SK-N-SH (cell line): Measurements from ENCODE around the gene RAI14. TPM values are rescaled to one million over a fixed set of nuclear protein-coding genes. Genes with fewer than 3 reads are reported as not detected.

Experiments
- CTCF ChIA-PET: fragments of 300-600, 350-600 bp; formaldehyde crosslinking; extraction: SDS; loops from one replicate; lab custom pipeline; 2021; lab: Yijun Ruan, JAX
- POLR2A ChIA-PET: fragments of 350-600 bp; sonication (Branson Sonifier 250); formaldehyde crosslinking; extraction: SDS; loops from one replicate; lab custom pipeline; 2020; ENCODE audit warnings: antibody characterized with exemption, inconsistent platforms; lab: Yijun Ruan, JAX
- DNase-seq: peaks from one replicate; pipeline ENCODE4 v3.0.0; 2012
- H2AFZ ChIP-seq: fragments of 200-600 bp; sonication (generic); 2 replicates; pipeline ENCODE4 v1.8.1; 2016; ENCODE audit warnings: antibody characterized with exemption, mild to moderate bottlenecking, low read depth
- H3F3A ChIP-seq: fragments of 200-600 bp; sonication (generic); replicated peaks from 2 replicates; pipeline ENCODE3; 2016; ENCODE audit warnings: antibody characterized with exemption, mild to moderate bottlenecking; ENCODE audit not compliant: insufficient read depth
- H3K27ac ChIP-seq, 2 experiments: fragments of 200-500 bp in 1 of 2; fragments of 200-600 bp in 1 of 2; sonication (Bioruptor generic) in 1 of 2; sonication (generic), shearing (Covaris generic) in 1 of 2; 2 replicates each; pipeline versions ENCODE4 v1.5.1 to v1.6.1; 2014 to 2016; ENCODE audit warnings: low read depth in 2 of 2, inconsistent platforms in 1 of 2, low read length in 1 of 2, mild to moderate bottlenecking in 1 of 2, mixed read lengths in 1 of 2
- H3K27me3 ChIP-seq: fragments of 200-600 bp; sonication (generic), shearing (Covaris generic); 2 replicates; pipeline ENCODE4 v1.6.1; 2016; ENCODE audit warnings: mixed run types; ENCODE audit not compliant: insufficient read depth
- H3K36me3 ChIP-seq, 2 experiments: fragments of 200-500 bp in 1 of 2; fragments of 200-600 bp in 1 of 2; sonication (Bioruptor generic) in 1 of 2; sonication (generic) in 1 of 2; replicated peaks in 1 of 2; 2 replicates each; pipeline versions ENCODE3 to v1.5.1; 2014 to 2016; ENCODE audit warnings: low read length in 1 of 2, mild to moderate bottlenecking in 1 of 2; ENCODE audit not compliant: insufficient read depth in 2 of 2, control insufficient read depth in 1 of 2
- H3K4me1 ChIP-seq, 2 experiments: fragments of 200-500 bp in 1 of 2; fragments of 200-600 bp in 1 of 2; sonication (Bioruptor generic) in 1 of 2; sonication (generic), shearing (Covaris generic) in 1 of 2; 2 replicates each; pipeline versions ENCODE4 v1.5.1 to v1.6.1; 2014 to 2016; ENCODE audit warnings: low read depth in 1 of 2, low read length in 1 of 2, mixed run types in 1 of 2; ENCODE audit not compliant: insufficient read depth in 2 of 2, control insufficient read depth in 1 of 2
- H3K4me2 ChIP-seq: fragments of 200-600 bp; sonication (generic), shearing (Covaris generic); 2 replicates; pipeline ENCODE4 v1.6.1; 2017; ENCODE audit warnings: mixed run types
- H3K4me3 ChIP-seq, 2 experiments: fragments of 200-500 bp in 1 of 2; fragments of 200-600 bp in 1 of 2; sonication (Bioruptor generic) in 1 of 2; sonication (generic), shearing (Covaris generic) in 1 of 2; 2 replicates each; pipeline versions ENCODE4 v1.5.1 to v1.8.1; 2014 to 2016; ENCODE audit warnings: low read depth in 2 of 2, inconsistent platforms in 1 of 2, low read length in 1 of 2, mild to moderate bottlenecking in 1 of 2, mixed read lengths in 1 of 2, moderate library complexity in 1 of 2
- H3K79me2 ChIP-seq: fragments of 200-600 bp; sonication (generic); 2 replicates; pipeline ENCODE4 v1.8.1; 2017; ENCODE audit warnings: mild to moderate bottlenecking; ENCODE audit not compliant: insufficient read depth
- H3K9ac ChIP-seq: fragments of 200-600 bp; sonication (generic); 2 replicates; pipeline ENCODE4 v1.6.1; 2017; ENCODE audit warnings: mixed run types
- H3K9me2 ChIP-seq: fragments of 200-600 bp; sonication (generic); 2 replicates; pipeline ENCODE4 v1.6.1; 2017; ENCODE audit warnings: mixed run types
- H3K9me3 ChIP-seq: fragments of 200-600 bp; sonication (generic); 2 replicates; pipeline ENCODE4 v1.6.1; 2017; ENCODE audit warnings: mixed run types, mild to moderate bottlenecking, moderate library complexity
- H4K20me1 ChIP-seq: fragments of 200-600 bp; sonication (generic); 2 replicates; pipeline ENCODE4 v1.6.1; 2017; ENCODE audit warnings: mild to moderate bottlenecking, mixed run types; ENCODE audit not compliant: insufficient read depth
- CHD2 ChIP-seq: fragments of 150-350 bp; IDR thresholded peaks from 2 replicates; pipeline ENCODE4 v1.6.1; 2018; ENCODE audit warnings: low read length; ENCODE audit not compliant: partially characterized antibody
- ELF1 ChIP-seq: IDR thresholded peaks from 2 replicates; pipeline ENCODE4 v1.4.0; 2012
- EP300 ChIP-seq, 2 experiments: IDR thresholded peaks; 2 replicates each; pipeline versions ENCODE4 v1.4.0 to v1.6.1; 2012; ENCODE audit warnings: borderline replicate concordance in 1 of 2, low read depth in 1 of 2, low read length in 1 of 2
- FOXJ3 ChIP-seq: sonication (generic); formaldehyde crosslinking; IDR thresholded peaks from 2 replicates; pipeline ENCODE4 v1.5.1; 2020; ENCODE audit warnings: mild to moderate bottlenecking, missing genetic modification reagents
- FOXM1 ChIP-seq: IDR thresholded peaks from 2 replicates; pipeline ENCODE4 v1.4.0; 2012; ENCODE audit warnings: low read depth, mild to moderate bottlenecking
- GABPA ChIP-seq: IDR thresholded peaks from 2 replicates; pipeline ENCODE4 v1.4.0; 2012; ENCODE audit warnings: low read depth, mild to moderate bottlenecking
- GATA2 ChIP-seq: sonication (generic); formaldehyde crosslinking; IDR thresholded peaks from 2 replicates; pipeline ENCODE4 v1.5.0; 2020; ENCODE audit warnings: mild to moderate bottlenecking, missing genetic modification reagents
- MEF2A ChIP-seq: IDR thresholded peaks from 2 replicates; pipeline ENCODE4 v1.4.0; 2012; ENCODE audit warnings: low read depth, borderline replicate concordance
- RCOR1 ChIP-seq: fragments of 150-350 bp; IDR thresholded peaks from 2 replicates; pipeline ENCODE4 v1.6.1; 2017; ENCODE audit warnings: antibody characterized with exemption, low read length
- RFX5 ChIP-seq: IDR thresholded peaks from 2 replicates; pipeline ENCODE4 v1.6.1; 2012; ENCODE audit warnings: mild to moderate bottlenecking, improper control_type of control experiment, low read length
- SIN3A ChIP-seq: IDR thresholded peaks from 2 replicates; pipeline ENCODE4 v1.6.1; 2012; ENCODE audit warnings: low read depth, mild to moderate bottlenecking, low read length, moderate library complexity, borderline replicate concordance
- TAF1 ChIP-seq: IDR thresholded peaks from 2 replicates; pipeline ENCODE4 v1.6.1; 2012; ENCODE audit warnings: low read depth, mild to moderate bottlenecking, low read length, moderate library complexity, borderline replicate concordance
- TCF12 ChIP-seq: IDR thresholded peaks from 2 replicates; pipeline ENCODE4 v1.4.0; 2012
- WGBS: methylation state at CpG from one replicate; pipeline ENCODE4 v1.1.6; 2017; ENCODE audit warnings: low lambda C conversion rate; 5-methylcytosine and 5-hydroxymethylcytosine counted together
- polyA plus RNA-seq, 3 experiments: library from polyadenylated mRNA; depleted of rRNA; stranded (reverse); fragments of >200 nt; gene quantifications; 2 replicates each; pipeline ENCODE4 v1.2.3, GENCODE V29; 2012
- TF ChIP-seq, protein P1 (sequence below): IDR thresholded peaks from 2 replicates; pipeline ENCODE4 v1.4.0; 2012; ENCODE audit warnings: low read depth, borderline replicate concordance
- TF ChIP-seq, protein P2 (sequence below): IDR thresholded peaks from 2 replicates; pipeline ENCODE4 v1.4.0; 2012; ENCODE audit warnings: low read depth
- TF ChIP-seq, protein P3 (sequence below): IDR thresholded peaks from 2 replicates; pipeline ENCODE4; 2012
- TF ChIP-seq, protein P4 (sequence below): IDR thresholded peaks from 2 replicates; pipeline ENCODE4 v1.6.1; 2012; ENCODE audit warnings: mild to moderate bottlenecking, low read depth, low read length, moderate library complexity
- TF ChIP-seq, protein P5 (sequence below): fragments of 150-350 bp; IDR thresholded peaks from 2 replicates; pipeline ENCODE4 v1.6.1; 2016; ENCODE audit warnings: mild to moderate bottlenecking, low read depth, low read length

Gene RAI14
- polyA plus RNA-seq, 1 of the 3 experiments (the other 2 are of a cell fraction): 53.2 TPM

DNA sequence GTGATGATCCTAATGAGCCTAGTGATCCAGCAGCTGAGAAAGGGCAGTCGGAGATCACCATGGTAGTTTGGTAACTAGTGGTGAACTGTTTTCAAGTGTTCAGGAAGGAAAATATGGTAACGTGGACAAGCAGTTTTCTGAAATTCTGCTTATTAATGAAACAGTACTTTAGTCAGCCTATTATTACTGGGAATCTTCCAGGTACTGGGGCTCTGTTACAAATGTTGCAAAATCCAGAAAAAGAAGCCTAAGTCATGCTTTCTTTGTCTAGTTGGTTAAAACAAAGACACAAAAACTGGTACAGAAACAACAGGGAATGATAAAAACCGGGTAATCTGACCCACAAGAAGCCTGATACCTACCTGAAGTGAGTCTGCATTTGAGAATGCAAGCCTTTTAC is 201.0 kb downstream of the RAI14 start:
- H3K4me2 ChIP-seq: no peak overlapping the region
- H3K4me1 ChIP-seq: peaks cover 0 to 4% of the 10 kb centered on the region in 2 experiments; a peak in 1 of 4 replicates
- ChIA-PET CTCF (no interaction called here), POLR2A (no interaction called here)
- DNase-seq: no peak
- TF ChIP-seq MEF2A: no peak
- no peak for TF ChIP-seq SIN3A
- no peak for TF ChIP-seq TCF12
- TF ChIP-seq, protein P1, sequence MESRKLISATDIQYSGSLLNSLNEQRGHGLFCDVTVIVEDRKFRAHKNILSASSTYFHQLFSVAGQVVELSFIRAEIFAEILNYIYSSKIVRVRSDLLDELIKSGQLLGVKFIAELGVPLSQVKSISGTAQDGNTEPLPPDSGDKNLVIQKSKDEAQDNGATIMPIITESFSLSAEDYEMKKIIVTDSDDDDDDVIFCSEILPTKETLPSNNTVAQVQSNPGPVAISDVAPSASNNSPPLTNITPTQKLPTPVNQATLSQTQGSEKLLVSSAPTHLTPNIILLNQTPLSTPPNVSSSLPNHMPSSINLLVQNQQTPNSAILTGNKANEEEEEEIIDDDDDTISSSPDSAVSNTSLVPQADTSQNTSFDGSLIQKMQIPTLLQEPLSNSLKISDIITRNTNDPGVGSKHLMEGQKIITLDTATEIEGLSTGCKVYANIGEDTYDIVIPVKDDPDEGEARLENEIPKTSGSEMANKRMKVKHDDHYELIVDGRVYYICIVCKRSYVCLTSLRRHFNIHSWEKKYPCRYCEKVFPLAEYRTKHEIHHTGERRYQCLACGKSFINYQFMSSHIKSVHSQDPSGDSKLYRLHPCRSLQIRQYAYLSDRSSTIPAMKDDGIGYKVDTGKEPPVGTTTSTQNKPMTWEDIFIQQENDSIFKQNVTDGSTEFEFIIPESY: no peak
- no peak for TF ChIP-seq FOXJ3 (CRISPR knock-in tag)
- TF ChIP-seq, protein P2, sequence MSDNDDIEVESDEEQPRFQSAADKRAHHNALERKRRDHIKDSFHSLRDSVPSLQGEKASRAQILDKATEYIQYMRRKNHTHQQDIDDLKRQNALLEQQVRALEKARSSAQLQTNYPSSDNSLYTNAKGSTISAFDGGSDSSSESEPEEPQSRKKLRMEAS: no peak
- TF ChIP-seq, protein P3, sequence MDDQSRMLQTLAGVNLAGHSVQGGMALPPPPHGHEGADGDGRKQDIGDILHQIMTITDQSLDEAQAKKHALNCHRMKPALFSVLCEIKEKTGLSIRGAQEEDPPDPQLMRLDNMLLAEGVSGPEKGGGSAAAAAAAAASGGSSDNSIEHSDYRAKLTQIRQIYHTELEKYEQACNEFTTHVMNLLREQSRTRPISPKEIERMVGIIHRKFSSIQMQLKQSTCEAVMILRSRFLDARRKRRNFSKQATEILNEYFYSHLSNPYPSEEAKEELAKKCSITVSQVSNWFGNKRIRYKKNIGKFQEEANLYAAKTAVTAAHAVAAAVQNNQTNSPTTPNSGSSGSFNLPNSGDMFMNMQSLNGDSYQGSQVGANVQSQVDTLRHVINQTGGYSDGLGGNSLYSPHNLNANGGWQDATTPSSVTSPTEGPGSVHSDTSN: no peak
- TF ChIP-seq, protein P4, sequence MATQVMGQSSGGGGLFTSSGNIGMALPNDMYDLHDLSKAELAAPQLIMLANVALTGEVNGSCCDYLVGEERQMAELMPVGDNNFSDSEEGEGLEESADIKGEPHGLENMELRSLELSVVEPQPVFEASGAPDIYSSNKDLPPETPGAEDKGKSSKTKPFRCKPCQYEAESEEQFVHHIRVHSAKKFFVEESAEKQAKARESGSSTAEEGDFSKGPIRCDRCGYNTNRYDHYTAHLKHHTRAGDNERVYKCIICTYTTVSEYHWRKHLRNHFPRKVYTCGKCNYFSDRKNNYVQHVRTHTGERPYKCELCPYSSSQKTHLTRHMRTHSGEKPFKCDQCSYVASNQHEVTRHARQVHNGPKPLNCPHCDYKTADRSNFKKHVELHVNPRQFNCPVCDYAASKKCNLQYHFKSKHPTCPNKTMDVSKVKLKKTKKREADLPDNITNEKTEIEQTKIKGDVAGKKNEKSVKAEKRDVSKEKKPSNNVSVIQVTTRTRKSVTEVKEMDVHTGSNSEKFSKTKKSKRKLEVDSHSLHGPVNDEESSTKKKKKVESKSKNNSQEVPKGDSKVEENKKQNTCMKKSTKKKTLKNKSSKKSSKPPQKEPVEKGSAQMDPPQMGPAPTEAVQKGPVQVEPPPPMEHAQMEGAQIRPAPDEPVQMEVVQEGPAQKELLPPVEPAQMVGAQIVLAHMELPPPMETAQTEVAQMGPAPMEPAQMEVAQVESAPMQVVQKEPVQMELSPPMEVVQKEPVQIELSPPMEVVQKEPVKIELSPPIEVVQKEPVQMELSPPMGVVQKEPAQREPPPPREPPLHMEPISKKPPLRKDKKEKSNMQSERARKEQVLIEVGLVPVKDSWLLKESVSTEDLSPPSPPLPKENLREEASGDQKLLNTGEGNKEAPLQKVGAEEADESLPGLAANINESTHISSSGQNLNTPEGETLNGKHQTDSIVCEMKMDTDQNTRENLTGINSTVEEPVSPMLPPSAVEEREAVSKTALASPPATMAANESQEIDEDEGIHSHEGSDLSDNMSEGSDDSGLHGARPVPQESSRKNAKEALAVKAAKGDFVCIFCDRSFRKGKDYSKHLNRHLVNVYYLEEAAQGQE: no peak
- TF ChIP-seq RCOR1: no peak
- no peak for TF ChIP-seq EP300 (IDR thresholded peaks at IDR 0.05; ENCODE audit: borderline replicate concordance in 1 of 2, low read depth in 1 of 2, low read length in 1 of 2)
- no peak for TF ChIP-seq TAF1
- no peak for TF ChIP-seq GABPA
- TF ChIP-seq CHD2: no peak
- no peak for TF ChIP-seq RFX5
- TF ChIP-seq GATA2 (CRISPR knock-in tag): no peak
- TF ChIP-seq ELF1: no peak
- no peak for TF ChIP-seq FOXM1
- TF ChIP-seq, protein P5, sequence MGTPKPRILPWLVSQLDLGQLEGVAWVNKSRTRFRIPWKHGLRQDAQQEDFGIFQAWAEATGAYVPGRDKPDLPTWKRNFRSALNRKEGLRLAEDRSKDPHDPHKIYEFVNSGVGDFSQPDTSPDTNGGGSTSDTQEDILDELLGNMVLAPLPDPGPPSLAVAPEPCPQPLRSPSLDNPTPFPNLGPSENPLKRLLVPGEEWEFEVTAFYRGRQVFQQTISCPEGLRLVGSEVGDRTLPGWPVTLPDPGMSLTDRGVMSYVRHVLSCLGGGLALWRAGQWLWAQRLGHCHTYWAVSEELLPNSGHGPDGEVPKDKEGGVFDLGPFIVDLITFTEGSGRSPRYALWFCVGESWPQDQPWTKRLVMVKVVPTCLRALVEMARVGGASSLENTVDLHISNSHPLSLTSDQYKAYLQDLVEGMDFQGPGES: no peak
- no peak overlapping the region for H2AFZ ChIP-seq
- no peaks in the 10 kb centered on the region for H3K9me3 ChIP-seq
- H3K79me2 ChIP-seq: no peaks in the 10 kb centered on the region
- H3K9ac ChIP-seq: no peak overlapping the region
- no peak overlapping the region for H3K4me3 ChIP-seq
- WGBS: 67% methylated on average over 3 of the region's 3 CpGs
- H3F3A ChIP-seq: peaks cover 3% of the 10 kb centered on the region
- H3K27ac ChIP-seq: no peak overlapping the region
- no peaks in the 10 kb centered on the region for H3K9me2 ChIP-seq
- no peaks in the 10 kb centered on the region for H3K27me3 ChIP-seq
- no peaks in the 10 kb centered on the region for H4K20me1 ChIP-seq
- no peaks in the 10 kb centered on the region for H3K36me3 ChIP-seq
